K562 (cell line): Measurements from ENCODE around the gene SVIL. TPM values are rescaled to one million over a fixed set of nuclear protein-coding genes. Genes with fewer than 3 reads are reported as not detected.

Source experiments
- ATAC-seq: fragments of 200-7000 bp; cut with Tn5 transposase; 3 replicates; pipeline ENCODE4 v1.9.1; 2020; ENCODE audit warnings: moderate library complexity
- BruUV-seq: library from RNA; stranded (reverse); fragments of 400-500 nt; replicated peaks from 2 replicates; lab custom pipeline; 2021; lab: Mats Ljungman, UMichigan
- CTCF ChIA-PET: fragments of 300-600 bp; formaldehyde crosslinking; extraction: SDS; loops from one replicate; lab custom pipeline; 2021; ENCODE audit warnings: low intra/inter-chr PET ratio; lab: Yijun Ruan, JAX
- POLR2A ChIA-PET: fragments of 300-600, 350-650 bp; sonication (Branson Sonifier 250); formaldehyde crosslinking; extraction: SDS; loops from one replicate; lab custom pipeline; 2021; ENCODE audit warnings: antibody characterized with exemption, inconsistent platforms; lab: Yijun Ruan, JAX
- DNase-seq, 4 experiments: peaks; one replicate each; pipeline versions ENCODE4 v3.0.0 to v3.0.0-alpha.2; 2011 to 2018; ENCODE audit warnings: low spot score in 3 of 4, mixed read lengths in 3 of 4; ENCODE audit errors: extremely low read depth in 1 of 4
- FAIRE-seq: peaks from 2 replicates; lab custom pipeline; 2011; peaks lifted over from hg19 to GRCh38; lab: Jason Lieb, UNC
- H2AFZ ChIP-seq: 2 replicates; pipeline ENCODE4 v1.6.0; 2011; ENCODE audit warnings: low read depth, low read length, control low read depth, inconsistent platforms
- H3K27ac ChIP-seq: fragments of 200-600 bp; 3 replicates; pipeline ENCODE4 v1.8.0; 2011; ENCODE audit warnings: low read depth, mild to moderate bottlenecking, control low read depth, inconsistent platforms, low read length, moderate library complexity, mixed read lengths; ENCODE audit errors: extremely low read depth
- H3K27me3 ChIP-seq, 2 experiments: fragments of 300-600 bp in 1 of 2; 2 replicates in 1 of 2; 3 replicates in 1 of 2; pipeline versions ENCODE4 v1.6.0 to v1.8.0; 2011; ENCODE audit warnings: inconsistent platforms in 2 of 2, low read length in 2 of 2, mild to moderate bottlenecking in 1 of 2, mixed read lengths in 1 of 2, moderate library complexity in 1 of 2; ENCODE audit not compliant: control insufficient read depth in 2 of 2, insufficient read depth in 2 of 2
- H3K36me3 ChIP-seq: fragments of 300-600 bp; 3 replicates; pipeline ENCODE4 v1.8.0; 2011; ENCODE audit warnings: mild to moderate bottlenecking, low read length, inconsistent platforms; ENCODE audit not compliant: control insufficient read depth, insufficient read depth
- H3K4me1 ChIP-seq, 2 experiments: fragments of 200-600 bp in 1 of 2; replicated peaks in 1 of 2; 2 replicates in 1 of 2; 3 replicates in 1 of 2; pipeline versions ENCODE4 v1.5.1 to v1.8.0; 2011; ENCODE audit warnings: inconsistent platforms in 2 of 2, low read length in 2 of 2, mild to moderate bottlenecking in 1 of 2, mixed read lengths in 1 of 2, moderate library complexity in 1 of 2; ENCODE audit not compliant: control insufficient read depth in 2 of 2, insufficient read depth in 2 of 2
- H3K4me2 ChIP-seq: 2 replicates; pipeline ENCODE4 v1.6.1; 2011; ENCODE audit warnings: low read length, control low read depth, inconsistent platforms, mixed read lengths; ENCODE audit not compliant: insufficient read depth
- H3K4me3 ChIP-seq: fragments of 200-600 bp; sonication (generic), shearing (Covaris generic); 2 replicates; pipeline ENCODE4 v1.5.1; 2016; ENCODE audit warnings: control low read depth, inconsistent platforms
- H3K79me2 ChIP-seq: fragments of 200-600 bp; 3 replicates; pipeline ENCODE4 v1.8.0; 2011; ENCODE audit warnings: low read length, inconsistent platforms; ENCODE audit not compliant: control insufficient read depth, insufficient read depth
- H3K9ac ChIP-seq, 2 experiments: 2 replicates each; pipeline versions ENCODE4 v1.6.0 to v1.6.1; 2011; ENCODE audit warnings: low read depth in 2 of 2, low read length in 2 of 2, control low read depth in 1 of 2, inconsistent platforms in 1 of 2, mild to moderate bottlenecking in 1 of 2, mixed read lengths in 1 of 2; ENCODE audit not compliant: insufficient read depth in 1 of 2
- H3K9me1 ChIP-seq: one replicate; pipeline ENCODE4 v1.6.0; 2011; ENCODE audit warnings: inconsistent platforms, mild to moderate bottlenecking, low read length, moderate library complexity; ENCODE audit not compliant: control insufficient read depth, insufficient read depth
- H3K9me3 ChIP-seq: replicated peaks from 2 replicates; pipeline ENCODE4 v1.5.1; 2011; ENCODE audit warnings: low read depth, low read length, inconsistent platforms; ENCODE audit not compliant: control insufficient read depth, insufficient read depth
- H4K20me1 ChIP-seq: replicated peaks from 2 replicates; pipeline ENCODE4 v1.6.1; 2011; ENCODE audit warnings: low read length, inconsistent platforms, mixed read lengths; ENCODE audit not compliant: control insufficient read depth, insufficient read depth
- CBX8 ChIP-seq: fragments of 200-600 bp; sonication (generic); IDR thresholded peaks from 2 replicates; pipeline ENCODE4 v1.6.1; 2012; ENCODE audit warnings: borderline replicate concordance, mixed run types, low read depth, mild to moderate bottlenecking, moderate library complexity, mixed read lengths, low read length, control low read depth, inconsistent platforms; ENCODE audit not compliant: poor library complexity, severe bottlenecking; ENCODE audit errors: extremely low read depth
- SRF ChIP-seq, 2 experiments: fragments of 250-450, 450-650 bp in 1 of 2; sonication (Bioruptor Pico) in 1 of 2; sonication (generic) in 1 of 2; formaldehyde crosslinking; IDR thresholded peaks; 2 replicates each; pipeline versions ENCODE4 v1.5.0 to v1.5.1; 2020 to 2022; ENCODE audit warnings: mild to moderate bottlenecking in 1 of 2, missing genetic modification reagents in 1 of 2
- WGBS: fragments of 100-300 bp; shearing (Covaris generic); methylation state at CpG from one replicate; pipeline ENCODE4 v1.1.6; 2016; ENCODE audit warnings: low coverage, mixed read lengths; ENCODE audit not compliant: insufficient coverage; ENCODE audit errors: missing lambda C conversion rate; 5-methylcytosine and 5-hydroxymethylcytosine counted together
- in situ Hi-C: fragments of 300-500 bp; cut with MboI; formaldehyde crosslinking; loops from 4 replicates; pipeline ENCODE4 v1.15.0; 2018; ENCODE audit warnings: inconsistent platforms, mixed read lengths
- intact Hi-C: fragments of 100-400 bp; cut with micrococcal nuclease; formaldehyde crosslinking; loops from 2 replicates; pipeline ENCODE4 v1.14.2; 2022
- polyA plus RNA-seq, 8 experiments: library from polyadenylated mRNA; depleted of rRNA in 4 of 8; stranded (reverse) in 5 of 8; unstranded in 3 of 8; fragments of >200 nt; fragmentation: Nextera tagmentation in 2 of 8; fragmentation: Illumina TruSeq in 1 of 8; extraction: Ambion mirVana in 2 of 8; extraction: Trizol in 1 of 8; gene quantifications; 2 replicates each; pipeline versions ENCODE4 v1.2.1 to v1.2.3, GENCODE V29; 2011 to 2014; ENCODE audit warnings: inconsistent platforms in 1 of 8, missing spikeins in 1 of 8
- total RNA-seq, 7 experiments: library from RNA; depleted of rRNA in 6 of 7; stranded (reverse); fragments of >200 nt in 6 of 7; fragmentation: Illumina TruSeq in 2 of 7; extraction: Trizol in 2 of 7; gene quantifications; 2 replicates each; pipeline versions ENCODE4 v1.2.1 to v1.2.3, GENCODE V29; 2011 to 2021; ENCODE audit warnings: low replicate concordance in 1 of 7
- TF ChIP-seq, protein P1 (sequence below): sonication (generic); formaldehyde crosslinking; IDR thresholded peaks from 2 replicates; pipeline ENCODE4 v1.8.1; 2023; ENCODE audit warnings: mild to moderate bottlenecking, missing genetic modification reagents
- TF ChIP-seq, protein P2 (sequence below): fragments of 250-450 bp; sonication (Bioruptor Pico); IDR thresholded peaks from 2 replicates; pipeline ENCODE4 v1.8.0; 2022; ENCODE audit warnings: moderate library complexity, mild to moderate bottlenecking, inconsistent platforms

The SVIL gene
- total and polyA plus RNA-seq, 9 of the 15 experiments (the other 6 are each of a cell fraction or from before 2014, with no cell fraction given), result under 0.01 to 0.18 (median 0.05) TPM; not detected in 3

DNA sequence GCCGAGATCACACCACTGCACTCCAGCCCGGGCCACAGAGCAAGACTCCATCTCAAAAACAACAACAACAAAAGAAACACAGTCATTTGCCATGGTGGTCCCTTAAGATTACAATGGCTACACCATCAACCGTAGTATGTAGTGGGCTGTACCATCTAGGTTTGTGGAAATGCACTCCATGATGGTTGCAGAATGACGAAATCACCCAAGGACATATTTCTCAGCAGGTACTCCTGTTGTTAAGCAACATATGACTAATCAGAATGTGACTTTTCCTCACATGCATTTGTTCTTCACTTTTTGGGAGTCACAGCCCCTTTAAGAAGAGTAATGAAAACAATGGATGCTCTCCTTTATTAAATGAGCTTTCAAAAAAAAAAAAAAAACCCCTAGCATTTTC lies 11.0 kb downstream of the SVIL start:
- intact Hi-C loops (no loop called here), in situ Hi-C loops (no loop called here)
- Histone ChIP-seq H3K9ac (no peak overlapping the region), H2AFZ (no peak overlapping the region), H3K27me3 (peaks cover 9% of the 10 kb centered on the region in 2 experiments; a peak in 3 of 5 replicates), H3K79me2 (no peaks in the 10 kb centered on the region), H3K27ac (no peak overlapping the region), H3K4me2 (no peak overlapping the region), H3K4me1 (no peaks in the 10 kb centered on the region), H3K4me3 (no peak overlapping the region), H3K36me3 (no peaks in the 10 kb centered on the region), H4K20me1 (no peaks in the 10 kb centered on the region; the same call in 1 of the 2 replicates), H3K9me3 (no peaks in the 10 kb centered on the region), H3K9me1 (no peaks in the 10 kb centered on the region)
- no peak for ATAC-seq
- no peak for FAIRE-seq
- WGBS, result 0% methylated on average over 4 of the region's 4 CpGs
- no peak for DNase-seq
- ChIA-PET POLR2A (interaction anchor here (0.6 kb wide), 1 partner anchor 393 kb away, joined by 4 read pairs; no protein-coding TSS in a partner anchor), CTCF (no interaction called here)
- TF ChIP-seq SRF (CRISPR knock-in tag; IDR thresholded peaks at IDR 0.05) (no peak), CBX8 (no peak)
- TF ChIP-seq, protein P1, sequence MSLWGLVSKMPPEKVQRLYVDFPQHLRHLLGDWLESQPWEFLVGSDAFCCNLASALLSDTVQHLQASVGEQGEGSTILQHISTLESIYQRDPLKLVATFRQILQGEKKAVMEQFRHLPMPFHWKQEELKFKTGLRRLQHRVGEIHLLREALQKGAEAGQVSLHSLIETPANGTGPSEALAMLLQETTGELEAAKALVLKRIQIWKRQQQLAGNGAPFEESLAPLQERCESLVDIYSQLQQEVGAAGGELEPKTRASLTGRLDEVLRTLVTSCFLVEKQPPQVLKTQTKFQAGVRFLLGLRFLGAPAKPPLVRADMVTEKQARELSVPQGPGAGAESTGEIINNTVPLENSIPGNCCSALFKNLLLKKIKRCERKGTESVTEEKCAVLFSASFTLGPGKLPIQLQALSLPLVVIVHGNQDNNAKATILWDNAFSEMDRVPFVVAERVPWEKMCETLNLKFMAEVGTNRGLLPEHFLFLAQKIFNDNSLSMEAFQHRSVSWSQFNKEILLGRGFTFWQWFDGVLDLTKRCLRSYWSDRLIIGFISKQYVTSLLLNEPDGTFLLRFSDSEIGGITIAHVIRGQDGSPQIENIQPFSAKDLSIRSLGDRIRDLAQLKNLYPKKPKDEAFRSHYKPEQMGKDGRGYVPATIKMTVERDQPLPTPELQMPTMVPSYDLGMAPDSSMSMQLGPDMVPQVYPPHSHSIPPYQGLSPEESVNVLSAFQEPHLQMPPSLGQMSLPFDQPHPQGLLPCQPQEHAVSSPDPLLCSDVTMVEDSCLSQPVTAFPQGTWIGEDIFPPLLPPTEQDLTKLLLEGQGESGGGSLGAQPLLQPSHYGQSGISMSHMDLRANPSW, result no peak
- TF ChIP-seq, protein P2, sequence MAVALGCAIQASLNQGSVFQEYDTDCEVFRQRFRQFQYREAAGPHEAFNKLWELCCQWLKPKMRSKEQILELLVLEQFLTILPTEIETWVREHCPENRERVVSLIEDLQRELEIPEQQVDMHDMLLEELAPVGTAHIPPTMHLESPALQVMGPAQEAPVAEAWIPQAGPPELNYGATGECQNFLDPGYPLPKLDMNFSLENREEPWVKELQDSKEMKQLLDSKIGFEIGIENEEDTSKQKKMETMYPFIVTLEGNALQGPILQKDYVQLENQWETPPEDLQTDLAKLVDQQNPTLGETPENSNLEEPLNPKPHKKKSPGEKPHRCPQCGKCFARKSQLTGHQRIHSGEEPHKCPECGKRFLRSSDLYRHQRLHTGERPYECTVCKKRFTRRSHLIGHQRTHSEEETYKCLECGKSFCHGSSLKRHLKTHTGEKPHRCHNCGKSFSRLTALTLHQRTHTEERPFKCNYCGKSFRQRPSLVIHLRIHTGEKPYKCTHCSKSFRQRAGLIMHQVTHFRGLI (CRISPR knock-in tag), result no peak
- no TSS peak for BruUV-seq
